ENCODE data around the gene SLC7A6.

SLC7A6 gene

DNA sequence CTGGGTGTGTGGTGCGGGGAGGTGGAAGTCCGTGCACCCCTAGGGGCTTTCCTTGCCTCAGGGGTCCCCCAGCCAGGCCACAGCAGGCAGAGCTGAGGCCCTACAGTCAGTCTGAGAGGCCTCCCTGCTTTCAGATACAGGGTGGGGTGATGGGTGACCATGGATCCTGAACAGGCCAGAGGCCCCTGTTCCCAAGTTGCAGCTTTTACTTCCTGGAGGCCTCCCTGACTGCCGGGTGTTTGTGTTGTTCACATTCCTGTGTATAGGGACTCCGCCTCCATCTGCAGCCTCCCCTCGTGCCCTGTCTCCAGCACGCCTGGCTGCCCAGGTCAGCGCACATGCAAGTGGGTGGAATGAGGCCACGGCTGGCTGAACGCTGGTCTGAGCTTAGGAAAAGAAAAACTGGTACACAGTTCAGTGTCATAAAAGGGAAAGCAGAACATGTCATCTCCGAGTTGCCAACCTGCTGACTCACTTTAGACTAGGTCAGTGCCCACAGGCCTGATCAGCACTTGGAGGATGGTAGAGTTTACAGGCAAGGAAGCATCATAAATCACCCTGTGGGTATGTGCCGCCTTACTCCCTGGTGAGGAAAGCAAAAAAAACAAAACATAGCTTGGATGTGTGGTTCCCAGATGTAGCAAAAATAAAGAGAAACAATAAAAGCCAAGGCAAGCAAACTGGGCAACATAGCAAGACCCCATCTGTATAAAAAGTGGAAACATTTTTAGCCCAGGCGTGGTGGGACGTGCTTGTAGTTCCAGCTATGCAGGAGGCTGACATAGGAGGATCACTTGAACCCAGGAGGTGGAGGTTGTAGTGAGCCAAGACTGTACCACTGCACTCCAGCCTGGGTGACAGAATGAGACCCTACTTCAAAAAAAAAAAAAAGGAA lies 6.2 kb upstream of the SLC7A6 start:
- no peak for DNase-seq

DNA sequence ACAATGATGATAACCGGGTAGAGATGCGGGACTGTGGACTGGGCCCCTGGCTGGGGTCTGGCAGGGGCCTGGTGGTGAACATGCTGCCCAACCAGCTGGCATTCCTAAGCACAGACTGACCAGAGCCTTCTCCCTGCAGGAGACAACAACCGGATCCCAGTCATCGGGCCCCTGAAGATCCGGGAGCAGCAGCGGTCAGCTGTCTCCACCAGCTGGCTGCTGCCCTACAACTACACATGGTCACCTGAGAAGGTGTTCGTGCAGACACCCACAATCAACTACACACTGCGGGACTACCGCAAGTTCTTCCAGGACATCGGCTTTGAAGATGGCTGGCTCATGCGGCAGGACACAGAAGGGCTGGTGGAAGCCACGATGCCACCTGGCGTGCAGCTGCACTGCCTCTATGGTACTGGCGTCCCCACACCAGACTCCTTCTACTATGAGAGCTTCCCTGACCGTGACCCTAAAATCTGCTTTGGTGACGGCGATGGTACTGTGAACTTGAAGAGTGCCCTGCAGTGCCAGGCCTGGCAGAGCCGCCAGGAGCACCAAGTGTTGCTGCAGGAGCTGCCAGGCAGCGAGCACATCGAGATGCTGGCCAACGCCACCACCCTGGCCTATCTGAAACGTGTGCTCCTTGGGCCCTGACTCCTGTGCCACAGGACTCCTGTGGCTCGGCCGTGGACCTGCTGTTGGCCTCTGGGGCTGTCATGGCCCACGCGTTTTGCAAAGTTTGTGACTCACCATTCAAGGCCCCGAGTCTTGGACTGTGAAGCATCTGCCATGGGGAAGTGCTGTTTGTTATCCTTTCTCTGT lies 5.1 kb upstream of the SLC7A6 start:
- DNase-seq = no peak

DNA sequence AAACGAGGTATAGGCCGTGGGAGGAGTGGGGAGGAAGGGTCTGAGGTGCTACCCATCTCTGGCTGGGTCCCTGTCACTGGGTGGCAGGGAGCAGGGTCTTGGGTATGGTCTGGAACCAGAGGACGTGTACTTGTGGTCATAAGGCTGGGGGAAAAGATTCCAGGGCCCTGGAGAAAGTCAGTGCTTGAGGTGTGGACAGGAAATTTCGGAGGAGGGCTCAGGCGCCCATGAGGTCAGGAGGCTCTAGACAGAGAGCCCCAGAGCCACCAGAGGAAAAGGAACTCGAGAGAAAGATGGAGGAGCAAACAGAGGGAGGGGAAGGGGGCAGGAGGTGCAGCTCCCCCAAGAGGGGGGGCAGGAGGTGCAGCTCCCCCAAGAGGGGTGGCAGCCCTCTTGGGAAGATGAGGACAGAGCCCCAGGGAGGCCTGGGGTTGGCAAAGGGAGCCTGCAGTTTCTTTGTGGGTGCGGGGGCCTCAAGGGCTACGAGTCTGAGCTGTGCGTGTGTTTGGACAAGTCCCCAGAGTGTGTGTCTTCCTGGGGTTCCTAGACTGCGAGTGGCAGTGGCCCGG lies 683 bp upstream of the SLC7A6 start:
- no peak for DNase-seq

DNA sequence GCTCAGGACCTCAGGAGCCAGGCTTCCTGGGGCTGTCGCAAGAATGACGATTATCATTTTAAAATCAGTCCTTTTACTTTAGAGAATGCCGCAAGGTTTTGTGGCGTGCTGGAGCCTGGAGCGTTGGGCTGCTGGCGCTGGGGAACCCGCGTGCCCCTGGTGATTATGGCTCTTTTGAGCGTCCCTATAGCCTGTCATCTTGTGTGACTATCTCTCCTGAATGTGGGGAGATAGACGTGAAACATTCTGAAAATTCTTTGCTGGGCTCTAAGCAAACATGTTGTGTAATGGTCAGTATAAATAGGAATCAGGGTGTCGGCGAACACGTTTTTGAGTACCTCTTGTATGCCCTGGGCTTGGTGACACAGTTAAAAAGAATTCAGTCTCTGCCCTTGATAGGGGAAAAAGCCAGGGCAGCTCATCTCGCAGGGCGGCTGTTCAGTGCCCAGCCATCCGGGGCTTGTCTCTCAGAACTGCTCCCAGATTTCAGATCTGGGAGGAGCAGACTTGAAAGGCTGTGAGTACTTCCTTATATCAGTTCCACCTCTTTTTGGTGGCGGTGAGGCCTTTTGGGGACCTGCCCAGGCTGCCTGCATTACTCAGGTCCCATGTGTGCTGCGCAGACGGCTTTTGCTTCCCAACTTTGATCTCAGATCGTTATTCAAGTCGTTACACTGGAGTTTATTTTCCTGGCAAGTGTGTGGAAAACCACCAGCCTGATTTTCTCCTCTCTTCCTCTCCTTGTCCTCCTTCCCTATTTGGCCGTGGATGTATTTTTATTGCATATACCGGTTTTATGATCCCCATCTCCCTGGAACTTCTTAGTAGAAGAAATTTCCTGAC lies 973 bp downstream of the SLC7A6 start:
- DNase-seq = peak; percentile 12

DNA sequence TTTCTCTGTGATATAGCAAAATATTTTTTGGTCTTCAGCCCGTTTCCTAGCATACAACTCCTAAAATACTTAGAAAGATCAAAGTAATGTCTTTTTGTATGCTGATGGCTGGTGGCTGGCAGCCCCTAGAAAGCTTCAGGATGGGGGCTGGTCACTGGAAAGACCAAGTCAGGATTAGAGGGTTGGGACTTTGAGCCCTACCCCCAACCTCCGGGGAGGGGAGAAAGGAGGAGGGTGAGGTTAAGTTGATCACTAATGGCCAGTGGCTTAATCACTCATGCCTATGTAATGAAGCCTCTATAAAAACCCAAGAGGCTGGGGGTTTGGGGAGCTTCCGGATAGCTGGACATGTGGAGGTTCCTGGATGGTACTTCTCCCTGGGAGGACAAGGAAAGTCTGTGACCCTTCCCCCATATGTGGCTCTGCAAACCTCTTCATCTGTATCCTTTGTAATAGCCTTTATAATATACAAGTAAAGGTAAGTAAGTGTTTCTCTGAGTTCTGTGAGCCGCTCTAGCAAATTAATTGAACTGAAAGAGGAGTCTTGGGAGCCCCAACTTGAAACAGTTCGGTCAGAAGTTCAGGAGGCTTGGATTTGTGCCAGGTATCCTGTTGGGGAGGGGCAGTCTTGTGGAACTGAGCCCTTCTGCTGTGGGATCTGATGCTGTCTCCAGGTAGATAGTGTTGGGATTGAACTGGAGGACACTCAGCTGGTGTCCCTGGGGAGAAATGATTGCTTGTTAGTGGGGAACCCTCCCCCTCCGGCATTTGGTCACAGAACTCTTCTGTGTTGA lies 3.5 kb downstream of the SLC7A6 start:
- DNase-seq = peak; percentile 93

DNA sequence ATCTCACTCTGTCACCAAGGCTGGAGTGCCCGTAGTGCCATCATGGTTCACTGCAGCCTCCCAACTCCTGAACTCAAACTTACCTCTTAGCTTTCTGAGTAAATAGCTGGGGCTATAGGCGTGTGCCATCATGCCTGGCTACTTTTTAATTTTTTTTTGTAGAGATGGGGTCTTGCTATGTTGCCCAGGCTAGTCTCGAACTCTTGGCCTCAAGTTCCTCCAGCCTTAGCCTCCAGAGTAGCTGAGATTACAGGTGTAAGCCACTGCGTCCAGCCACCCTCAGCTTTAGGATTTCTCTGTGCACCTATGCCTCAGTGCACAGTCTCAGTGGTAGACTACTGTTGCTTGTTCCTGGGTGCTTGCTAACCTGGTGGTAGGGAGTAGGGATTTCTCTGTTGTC lies 5.5 kb downstream of the SLC7A6 start:
- DNase-seq = no peak

DNA sequence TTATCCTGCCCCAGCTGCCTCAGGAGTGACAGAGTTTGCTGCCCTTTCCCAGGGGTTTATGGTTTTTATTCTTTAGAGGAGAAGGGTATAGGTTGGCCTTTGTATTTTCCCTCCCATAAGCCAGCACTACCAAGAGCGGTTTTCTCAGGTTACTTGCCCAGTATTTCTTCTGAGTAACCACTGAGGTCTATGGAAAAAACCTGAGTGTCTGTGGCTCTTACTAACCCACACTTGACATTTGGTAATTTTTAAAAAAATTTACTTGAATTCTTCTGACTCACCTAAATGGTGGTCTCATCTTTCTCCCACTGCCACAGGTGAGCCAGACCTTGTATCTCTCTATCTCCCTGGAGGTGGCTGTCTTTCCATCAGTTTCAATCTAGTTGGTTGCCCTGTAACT lies 6.0 kb downstream of the SLC7A6 start:
- no peak for DNase-seq

DNA sequence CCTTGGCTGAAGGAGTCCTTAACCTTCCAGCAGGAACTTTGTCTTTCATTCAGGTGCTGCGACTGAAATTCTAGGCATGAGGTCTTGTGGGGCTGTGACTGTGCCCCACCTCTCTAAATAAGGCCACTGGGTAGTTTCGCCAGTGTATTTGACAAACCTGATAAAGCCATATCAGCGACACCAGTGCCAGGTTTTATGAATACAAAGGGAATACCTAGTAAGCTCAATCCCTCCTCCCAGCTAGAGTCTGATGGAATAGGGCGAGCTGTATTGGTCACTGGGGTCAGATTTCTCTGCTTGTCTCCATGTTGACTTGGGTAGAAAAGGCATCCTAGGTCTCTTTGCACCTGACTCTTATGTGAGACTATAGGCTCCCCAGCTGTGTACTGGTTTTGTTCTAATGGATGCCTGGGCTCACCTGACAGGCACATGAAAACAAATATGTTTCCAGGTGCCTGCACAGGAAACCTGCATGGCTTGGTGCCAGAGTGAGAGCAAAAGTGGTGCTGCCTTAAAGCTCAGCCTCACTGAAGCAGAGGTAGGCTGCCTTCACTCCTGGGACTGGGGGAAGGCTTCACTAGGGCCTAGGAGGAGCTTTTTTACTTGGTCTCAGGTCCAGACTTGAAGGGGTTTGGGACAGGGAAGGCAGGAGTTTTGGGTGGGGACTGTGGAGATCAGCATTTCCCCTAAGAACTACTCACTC lies 8.3 kb downstream of the SLC7A6 start:
- DNase-seq = peak; percentile 86

DNA sequence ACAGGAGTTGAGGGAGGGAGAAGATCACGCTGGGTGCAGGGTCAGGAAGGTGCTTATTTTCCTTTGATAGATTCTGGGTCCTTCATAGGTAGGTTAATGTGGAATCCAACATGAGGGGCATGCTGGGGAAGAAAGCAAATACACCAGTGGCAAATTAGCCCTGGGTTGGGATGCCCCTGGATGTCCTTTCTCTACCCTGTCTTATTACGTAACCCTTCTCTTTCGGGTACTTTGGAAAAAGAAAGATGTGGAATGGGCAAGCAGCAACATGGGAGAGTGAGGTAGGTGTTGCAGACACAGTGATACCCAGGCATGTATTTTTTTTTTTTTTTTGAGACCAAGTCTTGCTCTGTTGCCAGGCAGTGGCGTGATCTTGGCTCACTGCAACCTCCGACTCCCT lies 9.1 kb downstream of the SLC7A6 start:
- DNase-seq = no peak

DNA sequence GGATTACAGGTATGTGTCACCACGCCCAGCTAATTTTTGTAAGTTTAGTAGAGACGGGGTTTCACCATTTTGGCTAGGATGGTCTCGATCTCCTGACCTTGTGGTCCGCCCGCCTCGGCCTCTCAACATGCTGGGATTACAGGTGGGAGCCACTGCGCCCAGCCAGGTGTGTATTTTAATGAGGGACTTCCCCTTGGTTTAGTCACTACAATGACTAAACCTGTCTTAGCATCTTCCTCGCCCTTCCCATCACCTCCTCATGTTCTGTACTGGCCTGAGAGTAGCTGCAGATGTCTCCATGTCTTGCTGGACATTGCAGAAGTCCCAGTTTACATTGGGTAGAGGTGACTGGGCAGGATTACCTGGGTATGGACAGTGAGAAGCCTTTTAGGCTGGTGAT lies 9.6 kb downstream of the SLC7A6 start:
- DNase-seq = no peak

DNA sequence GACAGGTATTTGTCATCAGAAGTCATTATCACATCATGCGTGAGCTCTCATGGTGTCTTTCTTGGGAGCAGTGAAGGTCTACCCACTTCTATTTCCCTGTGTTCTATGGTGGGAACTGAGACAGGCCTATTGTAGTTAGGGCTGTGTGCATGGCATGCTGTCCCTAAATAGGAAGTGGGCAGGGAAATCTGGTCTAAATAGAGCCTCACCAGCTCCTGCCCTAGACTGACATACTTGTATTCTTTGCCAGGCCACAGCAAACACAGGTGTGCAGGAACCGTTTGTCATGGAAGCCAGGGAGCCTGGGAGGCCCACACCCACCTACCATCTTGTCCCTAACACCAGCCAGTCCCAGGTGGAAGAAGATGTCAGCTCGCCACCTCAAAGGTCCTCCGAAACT lies 10.1 kb downstream of the SLC7A6 start:
- DNase-seq = no peak

DNA sequence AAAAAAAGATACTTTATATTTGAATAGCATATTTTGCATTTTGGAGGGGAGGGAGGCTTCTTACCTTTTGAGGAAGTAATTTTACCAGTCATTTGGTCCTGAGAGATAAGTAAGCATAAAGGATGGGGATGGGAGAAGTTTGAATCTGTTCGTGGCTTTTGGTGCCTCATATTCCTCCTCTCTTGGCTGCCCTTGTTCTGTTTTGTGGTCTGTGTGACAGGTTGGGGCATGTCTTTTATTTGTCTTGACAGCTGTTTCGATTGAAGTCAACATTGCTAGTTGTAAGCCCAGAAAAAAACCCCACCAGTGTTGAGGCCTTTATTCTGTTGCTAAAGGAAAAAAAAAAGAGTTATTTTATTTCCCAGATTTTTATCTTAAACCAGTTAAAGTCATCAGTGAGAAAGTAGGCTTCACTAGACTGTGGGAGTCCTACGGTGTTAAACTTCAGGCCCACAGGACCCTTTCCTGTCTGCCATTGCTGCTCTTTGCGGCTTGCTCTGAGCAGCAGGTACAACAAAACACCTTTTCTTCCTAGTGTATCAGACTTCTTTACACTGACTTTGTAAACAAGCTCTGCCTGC lies 11.4 kb downstream of the SLC7A6 start:
- peak; percentile 85 for DNase-seq

DNA sequence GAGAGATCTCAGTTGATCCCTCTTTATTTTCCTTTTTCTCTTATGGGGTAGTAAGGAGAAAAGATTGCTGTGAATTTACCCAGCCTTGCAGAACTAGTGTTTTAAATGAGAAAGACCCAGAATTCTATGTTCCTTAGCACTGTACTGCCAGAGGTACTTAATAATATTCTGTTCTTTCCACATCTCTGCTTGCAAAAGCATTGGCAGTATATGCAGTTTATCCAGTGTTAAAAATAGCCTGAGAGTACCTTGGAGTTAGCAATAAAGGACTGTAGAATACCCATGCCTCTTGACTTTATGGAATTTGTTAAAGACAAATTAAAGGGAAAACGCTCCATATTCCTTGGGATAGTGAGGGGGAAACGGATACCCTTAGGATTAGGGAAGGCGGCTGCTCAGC lies 11.9 kb downstream of the SLC7A6 start:
- no peak for DNase-seq

DNA sequence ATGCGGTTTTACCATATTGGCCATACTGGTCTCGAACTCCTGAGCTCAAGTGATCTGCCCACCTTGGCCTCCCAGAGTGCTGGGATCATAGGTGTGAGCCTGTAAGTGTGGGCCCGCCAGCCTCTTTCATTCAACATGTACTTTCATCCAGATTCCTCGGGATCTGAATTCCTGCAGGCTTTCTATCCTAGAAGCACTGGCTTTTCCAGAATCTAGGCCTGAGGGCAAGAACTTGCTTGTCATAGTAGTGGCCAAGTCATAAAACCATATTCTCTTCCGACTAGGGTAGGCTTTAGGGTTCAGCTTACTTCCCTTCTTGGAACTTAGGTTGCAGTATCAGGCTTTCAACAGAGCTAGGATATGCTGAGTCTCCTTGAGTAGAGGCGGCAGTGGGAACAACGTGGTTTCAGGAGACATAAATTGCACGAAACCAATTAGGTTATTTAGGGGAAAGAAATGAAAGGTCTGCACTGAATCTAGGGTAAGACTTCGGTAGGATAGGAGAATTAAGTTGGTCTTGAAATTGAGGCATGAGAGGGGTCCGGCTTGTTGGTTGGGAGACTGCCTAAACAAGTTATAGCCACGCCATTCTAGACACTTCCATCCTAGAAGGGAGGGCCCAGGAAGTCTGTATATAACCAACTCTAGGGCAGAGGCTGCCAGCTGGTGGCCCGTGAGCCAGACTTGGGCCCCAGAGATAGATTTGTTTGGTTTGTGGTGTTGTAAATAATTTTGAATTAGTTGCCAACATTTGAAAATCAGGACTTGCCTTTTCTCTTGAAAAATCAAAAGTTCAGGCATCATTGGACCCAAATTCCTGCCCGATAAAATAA lies 15.6 kb downstream of the SLC7A6 start:
- DNase-seq = no peak

DNA sequence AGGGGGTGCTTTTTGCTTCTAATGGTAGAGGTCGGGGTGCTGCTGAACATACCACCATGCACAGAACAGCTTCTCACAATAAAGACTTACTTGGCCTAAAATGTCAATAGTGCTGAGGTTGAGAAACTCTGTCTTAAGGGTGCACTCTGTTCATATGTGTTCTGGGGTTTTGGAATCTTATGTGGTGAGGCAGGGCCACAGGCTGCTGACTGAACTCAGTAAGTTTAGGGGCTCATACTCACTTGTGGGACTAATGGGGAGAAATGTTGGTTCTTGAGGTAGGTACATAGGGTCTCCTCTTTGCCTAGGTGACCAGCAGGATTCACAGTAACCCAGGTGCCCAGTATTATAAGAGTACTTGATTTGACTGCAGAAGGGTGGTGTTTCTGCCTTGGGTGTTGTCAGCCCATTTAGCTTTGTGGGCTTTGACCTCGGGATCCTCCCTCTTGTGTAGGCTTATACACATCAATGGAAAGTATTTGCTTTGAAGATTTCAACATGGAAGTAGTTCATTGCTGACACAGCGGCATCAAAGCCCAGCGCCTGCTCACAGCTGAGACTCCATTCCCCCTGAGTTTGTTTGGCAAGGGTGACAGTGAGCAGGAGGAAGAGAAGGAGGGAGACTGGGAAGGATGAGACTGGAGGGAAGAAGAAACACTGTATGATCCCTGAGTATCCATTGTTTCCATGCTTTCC lies 17.2 kb downstream of the SLC7A6 start:
- DNase-seq = no peak

DNA sequence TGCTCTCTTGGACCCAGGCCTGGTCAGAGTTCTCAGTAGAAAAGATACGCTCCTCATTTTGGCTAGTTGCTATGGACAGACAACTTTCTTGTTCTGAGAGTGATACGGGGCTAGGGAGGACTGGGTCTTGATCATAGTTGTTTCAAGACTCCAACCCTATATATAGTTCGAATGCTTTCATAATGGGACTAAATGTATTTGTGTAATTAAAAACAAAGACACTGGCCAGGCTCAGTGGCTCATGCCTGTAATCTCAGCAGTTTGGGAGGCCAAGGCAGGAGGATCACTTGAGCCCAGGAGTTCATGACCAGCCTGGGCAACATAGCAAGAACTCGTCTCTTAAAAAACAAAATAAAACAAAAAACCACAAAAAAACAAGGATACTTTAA lies 17.7 kb downstream of the SLC7A6 start:
- no peak for DNase-seq

DNA sequence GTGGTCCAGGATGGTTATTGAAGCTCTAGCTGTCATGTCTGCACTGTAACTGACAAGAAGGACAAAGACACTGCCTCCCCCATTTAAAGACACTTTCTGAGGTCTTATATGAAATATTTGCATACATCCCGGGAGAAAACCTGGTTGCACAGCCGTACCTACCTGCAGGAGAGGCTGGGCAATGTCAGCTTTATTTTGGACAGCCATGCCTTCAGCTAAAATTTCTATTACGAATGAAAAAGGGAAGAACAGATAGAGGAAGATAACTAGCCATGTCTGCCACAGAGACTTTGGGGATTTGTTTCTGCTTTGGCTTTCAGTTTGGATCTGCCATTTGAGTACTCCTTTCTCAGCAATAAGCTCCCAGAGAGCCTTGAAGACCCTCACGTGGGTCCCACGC lies 19.0 kb downstream of the SLC7A6 start:
- DNase-seq = no peak

DNA sequence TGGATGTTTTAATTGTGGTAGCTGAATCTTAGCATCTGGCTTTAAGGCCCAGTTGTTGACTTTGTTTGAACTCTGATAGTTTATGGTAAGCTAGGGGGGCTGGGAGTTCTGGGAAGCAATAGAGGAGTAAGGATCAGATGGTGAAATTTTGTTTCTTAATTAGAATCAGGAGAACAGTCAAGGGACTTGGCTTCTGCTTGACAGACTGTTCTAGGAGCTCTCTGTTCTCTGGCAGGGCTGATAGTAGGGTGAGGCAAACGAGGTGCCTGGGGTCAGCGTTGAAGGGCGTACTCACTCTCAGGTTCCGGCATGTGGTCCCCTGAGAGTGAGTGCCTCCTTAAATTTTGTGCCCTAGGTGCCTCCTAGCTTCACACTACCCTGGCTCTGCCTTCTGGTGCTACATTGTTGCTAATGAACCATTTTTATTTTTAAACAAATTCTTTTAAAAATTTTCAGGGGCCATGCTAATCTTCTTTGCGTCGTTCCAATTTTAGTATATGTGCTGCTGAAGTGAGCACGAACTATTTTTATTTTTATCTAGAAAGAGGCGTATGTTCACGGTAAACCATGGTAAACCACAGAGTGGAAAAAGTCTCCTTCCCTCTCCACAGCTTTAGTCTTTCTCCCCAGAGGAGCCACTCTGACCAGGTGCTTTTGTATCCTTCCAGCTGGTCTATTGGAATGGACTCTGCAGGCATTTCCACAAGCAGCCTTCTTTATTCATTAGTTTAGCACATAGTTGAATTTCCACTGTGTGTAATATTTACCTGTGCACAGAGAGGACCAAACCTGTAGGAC lies 19.7 kb downstream of the SLC7A6 start:
- no peak for DNase-seq

DNA sequence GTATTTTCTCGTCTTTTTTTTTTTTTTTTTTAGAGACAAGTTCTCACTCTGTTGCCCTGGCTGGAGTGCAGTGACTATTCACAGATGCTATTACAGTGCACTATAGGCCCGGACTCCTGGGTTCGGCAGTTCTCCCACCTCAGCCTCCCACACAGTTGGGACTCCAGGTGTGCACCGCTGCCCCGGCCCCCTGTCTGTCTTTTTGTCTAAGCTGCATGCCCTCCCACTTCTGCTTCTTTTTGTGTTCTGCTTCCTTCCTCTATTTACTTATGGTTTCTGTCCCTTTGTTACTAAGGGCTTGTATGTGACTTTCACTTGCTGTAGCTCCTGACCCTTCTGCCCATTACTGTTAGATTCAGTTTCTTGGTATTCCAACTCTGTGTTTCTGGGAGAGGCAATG lies 20.5 kb downstream of the SLC7A6 start:
- no peak for DNase-seq

Measured in NCI-H2171 (cell line).